Uterus (tissue), 4 donors: ENCODE results near the gene NHERF1. TPM values are rescaled to one million over a fixed set of nuclear protein-coding genes. Genes with fewer than 3 reads are reported as not detected.

ENCODE experiments used
- DNase-seq, 2 donors: peaks; one replicate each; pipeline ENCODE4 v3.0.0-alpha.2; 2019 to 2020
- H3K27ac ChIP-seq, 2 donors: fragments of 200-600 bp; sonication (generic); 1 replicate in 1 of 2; 2 replicates in 1 of 2; pipeline ENCODE4 v1.5.1; 2016 to 2018
- H3K27me3 ChIP-seq, 2 donors: fragments of 200-600 bp; sonication (generic); one replicate each; pipeline ENCODE4 v1.5.1; 2018 to 2019; ENCODE audit warnings: control low read depth in 1 of 2
- H3K36me3 ChIP-seq, 2 donors: fragments of 200-600 bp; sonication (generic); one replicate each; pipeline ENCODE4 v1.5.1; 2019; ENCODE audit warnings: control low read depth in 1 of 2
- H3K4me1 ChIP-seq, 2 donors: fragments of 200-600 bp; sonication (generic); one replicate each; pipeline ENCODE4 v1.5.1; 2018 to 2019; ENCODE audit warnings: control low read depth in 1 of 2
- H3K4me3 ChIP-seq, 2 donors: fragments of 200-600 bp; sonication (generic); 1 replicate in 1 of 2; 2 replicates in 1 of 2; pipeline ENCODE4 v1.5.1; 2018 to 2019; ENCODE audit warnings: mild to moderate bottlenecking in 1 of 2
- H3K9me3 ChIP-seq, 2 donors: fragments of 200-600 bp; sonication (generic); one replicate each; pipeline ENCODE4 v1.5.1; 2019; ENCODE audit warnings: control low read depth in 1 of 2
- CTCF ChIP-seq, 4 experiments: fragments of 200-600 bp in 2 of 4; fragments of 450-650 bp in 2 of 4; sonication (generic) in 2 of 4; IDR thresholded peaks; one replicate each; pipeline ENCODE4 v1.5.1; 2016 to 2019; ENCODE audit warnings: antibody characterized with exemption in 4 of 4, mild to moderate bottlenecking in 2 of 4, moderate library complexity in 1 of 4
- POLR2A ChIP-seq, 2 donors: fragments of 450-650 bp; IDR thresholded peaks; one replicate each; pipeline ENCODE4 v1.6.1; 2016; ENCODE audit warnings: antibody characterized with exemption in 2 of 2, mild to moderate bottlenecking in 1 of 2, moderate library complexity in 1 of 2
- intact Hi-C: fragments of 100-400 bp; cut with DNase I; formaldehyde crosslinking; loops from one replicate; pipeline ENCODE4 v1.15.1; 2023; ENCODE audit warnings: low total_unique reads
- total RNA-seq, 4 donors: library from RNA; depleted of rRNA in 3 of 4; stranded (reverse); fragments of >200 nt in 3 of 4; gene quantifications; one replicate each; pipeline versions ENCODE4 v1.1.0 to v1.2.4, GENCODE V29; 2014 to 2023
- donor health status: DM: yes; HTN: yes; CAD: no.

The NHERF1 gene
- total RNA-seq, 4 donors from 2014 or later: 3.3 to 16.9 (median 12.0) TPM

- intact Hi-C loops: loop anchor here (5.0 kb wide), 1 partner anchor 72 kb away; no protein-coding TSS in a partner anchor
- Histone ChIP-seq H3K9me3 (no peaks in the 10 kb centered on the region), H3K4me1 (no peaks in the 10 kb centered on the region), H3K27ac (no peak overlapping the region), H3K4me3 (no peak overlapping the region), H3K36me3 (no peaks in the 10 kb centered on the region), H3K27me3 (no peaks in the 10 kb centered on the region)
- DNase-seq: no peak
- TF ChIP-seq POLR2A (IDR thresholded peaks at IDR 0.05): no peak
- TF ChIP-seq CTCF (IDR thresholded peaks at IDR 0.05): no peak
Measured at GRCh38 chr17:74790161-74791058, 42.0 kb downstream of the NHERF1 start.

- no peak for TF ChIP-seq CTCF (IDR thresholded peaks at IDR 0.05)
- no peak for TF ChIP-seq POLR2A (IDR thresholded peaks at IDR 0.05)
- no peaks in the 10 kb centered on the region for H3K36me3 ChIP-seq
- no peaks in the 10 kb centered on the region for H3K4me1 ChIP-seq
- no peak for DNase-seq
- H3K27ac ChIP-seq: no peak overlapping the region
- no peaks in the 10 kb centered on the region for H3K9me3 ChIP-seq
- intact Hi-C loops: loop anchor here (5.0 kb wide), 1 partner anchor 70 kb away; no protein-coding TSS in a partner anchor
- no peaks in the 10 kb centered on the region for H3K27me3 ChIP-seq
- H3K4me3 ChIP-seq: no peak overlapping the region
Measured at GRCh38 chr17:74792586-74793105, 44.2 kb downstream of the NHERF1 start.

GRCh38 chr17:74795327-74796020 lies 47.0 kb downstream of the NHERF1 start:
- intact Hi-C loops: no loop called here
- no peaks in the 10 kb centered on the region for H3K36me3 ChIP-seq
- no peaks in the 10 kb centered on the region for H3K4me1 ChIP-seq
- H3K27ac ChIP-seq: no peak overlapping the region
- TF ChIP-seq POLR2A (IDR thresholded peaks at IDR 0.05) (no peak), CTCF (IDR thresholded peaks at IDR 0.05) (no peak)
- DNase-seq: no peak
- H3K27me3 ChIP-seq: no peaks in the 10 kb centered on the region
- no peaks in the 10 kb centered on the region for H3K9me3 ChIP-seq
- no peak overlapping the region for H3K4me3 ChIP-seq

GRCh38 chr17:74796211-74796610 lies 47.8 kb downstream of the NHERF1 start:
- Histone ChIP-seq H3K36me3 (no peaks in the 10 kb centered on the region), H3K4me1 (no peaks in the 10 kb centered on the region), H3K27me3 (no peaks in the 10 kb centered on the region), H3K4me3 (no peak overlapping the region), H3K27ac (no peak overlapping the region), H3K9me3 (no peaks in the 10 kb centered on the region)
- intact Hi-C loops: no loop called here
- TF ChIP-seq POLR2A (IDR thresholded peaks at IDR 0.05) (no peak), CTCF (IDR thresholded peaks at IDR 0.05) (no peak)
- no peak for DNase-seq

- no peak for DNase-seq
- no peaks in the 10 kb centered on the region for H3K9me3 ChIP-seq
- no peak overlapping the region for H3K27ac ChIP-seq
- H3K4me3 ChIP-seq: no peak overlapping the region
- no peaks in the 10 kb centered on the region for H3K27me3 ChIP-seq
- no peaks in the 10 kb centered on the region for H3K36me3 ChIP-seq
- no peak for TF ChIP-seq CTCF (IDR thresholded peaks at IDR 0.05)
- no peak for TF ChIP-seq POLR2A (IDR thresholded peaks at IDR 0.05)
- no peaks in the 10 kb centered on the region for H3K4me1 ChIP-seq
- intact Hi-C loops: no loop called here
Measured at GRCh38 chr17:74796866-74797265, 48.4 kb downstream of the NHERF1 start.
